Measurements from ENCODE around the gene CAPN5.
"Not testable (repeated sequence)": the region's sequence is repeated elsewhere in the genome, so short reads cannot be mapped to it uniquely, and the experiment has no call there.

CAPN5 gene

DNA sequence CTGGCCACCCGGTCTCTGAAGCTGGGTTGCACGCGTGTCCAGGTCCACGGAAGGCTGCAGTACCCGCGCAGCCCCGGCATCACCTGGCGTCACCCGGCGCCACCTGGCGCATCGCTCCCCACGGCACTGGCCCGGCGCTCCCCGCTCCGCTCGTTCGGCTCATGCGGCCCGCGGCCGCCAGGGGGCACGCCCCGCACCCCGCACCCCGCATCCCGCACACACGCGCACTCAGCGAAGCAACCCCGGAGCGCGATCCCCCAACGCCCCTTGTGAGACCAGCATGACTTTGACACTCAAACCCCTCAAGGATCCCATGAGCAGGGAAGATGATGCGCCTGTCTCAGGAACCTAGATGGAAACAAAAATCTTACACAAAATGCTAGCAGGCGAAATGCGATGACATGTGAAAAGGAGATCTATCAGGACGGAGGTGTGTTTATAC, 20.7 kb upstream of the CAPN5 start:
- no peak overlapping the region for H3K27ac ChIP-seq (ENCODE audit: low read depth, low read length)
- H3K4me2 ChIP-seq (ENCODE audit: low read length), result no peak overlapping the region
- H3F3A ChIP-seq (ENCODE audit: control insufficient read depth, insufficient read depth), result peaks cover 6% of the 10 kb centered on the region; the same call in 1 of the 2 replicates
- no peaks in the 10 kb centered on the region for H3K36me3 ChIP-seq (ENCODE audit: control insufficient read depth, low read length)
- no peak overlapping the region for H3K4me3 ChIP-seq (ENCODE audit: low read length)
- H3K79me2 ChIP-seq (ENCODE audit: control insufficient read depth, low read length), result no peaks in the 10 kb centered on the region
- H3K4me1 ChIP-seq (ENCODE audit: control insufficient read depth, low read length), result peaks cover 4% of the 10 kb centered on the region; the same call in 1 of the 2 replicates
- TF ChIP-seq, protein P1, sequence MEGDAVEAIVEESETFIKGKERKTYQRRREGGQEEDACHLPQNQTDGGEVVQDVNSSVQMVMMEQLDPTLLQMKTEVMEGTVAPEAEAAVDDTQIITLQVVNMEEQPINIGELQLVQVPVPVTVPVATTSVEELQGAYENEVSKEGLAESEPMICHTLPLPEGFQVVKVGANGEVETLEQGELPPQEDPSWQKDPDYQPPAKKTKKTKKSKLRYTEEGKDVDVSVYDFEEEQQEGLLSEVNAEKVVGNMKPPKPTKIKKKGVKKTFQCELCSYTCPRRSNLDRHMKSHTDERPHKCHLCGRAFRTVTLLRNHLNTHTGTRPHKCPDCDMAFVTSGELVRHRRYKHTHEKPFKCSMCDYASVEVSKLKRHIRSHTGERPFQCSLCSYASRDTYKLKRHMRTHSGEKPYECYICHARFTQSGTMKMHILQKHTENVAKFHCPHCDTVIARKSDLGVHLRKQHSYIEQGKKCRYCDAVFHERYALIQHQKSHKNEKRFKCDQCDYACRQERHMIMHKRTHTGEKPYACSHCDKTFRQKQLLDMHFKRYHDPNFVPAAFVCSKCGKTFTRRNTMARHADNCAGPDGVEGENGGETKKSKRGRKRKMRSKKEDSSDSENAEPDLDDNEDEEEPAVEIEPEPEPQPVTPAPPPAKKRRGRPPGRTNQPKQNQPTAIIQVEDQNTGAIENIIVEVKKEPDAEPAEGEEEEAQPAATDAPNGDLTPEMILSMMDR (IDR thresholded peaks at IDR 0.05; ENCODE audit: low read depth, low read length, poor library complexity, severe bottlenecking), result peak; percentile 60
- no peak for TF ChIP-seq EZH2phosphoT487 (IDR thresholded peaks at IDR 0.05; ENCODE audit: borderline replicate concordance, low read length)
- H4K20me1 ChIP-seq (ENCODE audit: control insufficient read depth, insufficient read depth, low read depth, low read length), result no peaks in the 10 kb centered on the region
- no peaks in the 10 kb centered on the region for H3K9me3 ChIP-seq (ENCODE audit: control insufficient read depth, insufficient read depth, low read length)
- H3K9me2 ChIP-seq (replicated peaks; ENCODE audit: control insufficient read depth, low read length), result no peaks in the 10 kb centered on the region
- no peaks in the 10 kb centered on the region for H3K27me3 ChIP-seq (ENCODE audit: control insufficient read depth, low read length)

DNA sequence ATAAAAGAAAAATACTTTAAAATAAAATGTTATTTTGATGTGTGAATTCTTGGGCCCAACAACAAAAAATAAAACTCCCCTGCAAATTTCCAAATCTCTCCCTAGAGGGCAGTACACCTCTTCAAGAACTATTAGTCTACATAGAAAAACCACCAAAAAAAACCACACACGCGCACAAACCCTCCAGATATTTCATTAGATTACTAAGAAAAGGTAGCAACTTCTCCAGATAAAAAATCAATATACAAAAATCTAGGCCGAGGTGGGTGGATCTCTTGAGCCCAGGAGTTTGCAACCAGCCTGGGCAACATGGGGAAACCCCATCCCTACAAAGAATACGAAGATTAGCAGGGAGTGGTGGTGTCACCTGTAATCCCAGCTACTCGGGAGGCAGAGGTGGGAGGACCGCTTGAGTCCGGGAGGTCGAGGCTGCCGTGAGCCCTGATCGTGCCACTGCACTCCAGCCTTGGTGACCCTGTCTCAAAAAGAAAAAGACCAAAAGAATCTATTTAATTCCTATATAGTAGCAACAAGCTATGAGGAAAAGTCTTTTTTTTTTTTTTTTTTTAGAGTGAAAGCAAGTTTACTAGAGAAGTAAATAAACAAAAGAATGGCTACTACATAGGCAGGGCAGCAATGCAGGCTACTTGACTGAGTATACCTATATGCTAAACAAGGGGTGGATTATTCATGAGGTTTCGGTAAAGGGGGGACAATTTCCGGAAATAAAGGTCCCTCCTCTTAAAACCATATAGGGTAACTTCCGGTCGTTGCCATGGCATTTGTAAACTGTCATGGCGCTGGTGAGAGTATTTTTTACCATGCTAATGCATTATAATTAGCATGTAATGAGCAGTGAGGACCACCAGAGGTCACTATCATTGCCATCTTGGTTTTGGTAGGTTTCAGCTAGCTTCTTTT, 19.5 kb upstream of the CAPN5 start:
- Histone ChIP-seq H3K79me2 (ENCODE audit: control insufficient read depth, low read length) (no peaks in the 10 kb centered on the region), H3K27ac (ENCODE audit: low read depth, low read length) (no peak overlapping the region), H3K4me1 (ENCODE audit: control insufficient read depth, low read length) (peaks cover 4% of the 10 kb centered on the region; the same call in 1 of the 2 replicates), H4K20me1 (ENCODE audit: control insufficient read depth, insufficient read depth, low read depth, low read length) (no peaks in the 10 kb centered on the region), H3K4me2 (ENCODE audit: low read length) (peak overlapping the region; percentile 61), H3K4me3 (ENCODE audit: low read length) (peak overlapping the region; percentile 61), H3K9me3 (ENCODE audit: control insufficient read depth, insufficient read depth, low read length) (no peaks in the 10 kb centered on the region), H3K27me3 (ENCODE audit: control insufficient read depth, low read length) (no peaks in the 10 kb centered on the region; the same call in none of the 2 replicates), H3K9me2 (replicated peaks; ENCODE audit: control insufficient read depth, low read length) (no peaks in the 10 kb centered on the region), H3K36me3 (ENCODE audit: control insufficient read depth, low read length) (no peaks in the 10 kb centered on the region), H3F3A (ENCODE audit: control insufficient read depth, insufficient read depth) (peaks cover 6% of the 10 kb centered on the region; the same call in 1 of the 2 replicates)
- TF ChIP-seq, protein P1 (IDR thresholded peaks at IDR 0.05; ENCODE audit: low read depth, low read length, poor library complexity, severe bottlenecking), result peak; percentile 69
- TF ChIP-seq EZH2phosphoT487 (IDR thresholded peaks at IDR 0.05; ENCODE audit: borderline replicate concordance, low read length), result no peak

DNA sequence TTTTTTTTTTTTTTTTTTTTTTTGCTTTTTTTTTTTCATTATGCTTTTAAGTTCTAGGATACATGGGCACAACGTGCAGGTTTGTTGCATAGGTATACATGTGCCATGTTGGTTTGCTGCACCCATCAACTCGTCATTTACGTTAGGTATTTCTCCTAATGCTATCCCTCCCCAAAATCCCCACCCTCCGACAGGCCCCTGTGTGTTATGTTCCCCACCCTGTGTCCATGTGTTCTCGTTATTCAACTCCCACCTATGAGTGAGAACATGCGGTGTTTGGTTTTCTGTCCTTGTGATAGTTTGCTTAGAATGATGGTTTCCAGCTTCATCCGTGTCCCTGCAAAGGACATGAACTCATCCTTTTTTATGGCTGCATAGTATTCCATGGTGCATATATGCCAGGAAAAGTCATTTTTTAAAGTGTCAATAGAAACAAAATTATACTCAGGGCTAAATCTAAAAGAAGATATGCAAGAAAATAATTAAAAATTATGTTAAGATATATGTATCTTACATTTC, 18.8 kb upstream of the CAPN5 start:
- H3F3A ChIP-seq (ENCODE audit: control insufficient read depth, insufficient read depth); H3K36me3 ChIP-seq (ENCODE audit: control insufficient read depth, low read length); H3K4me1 ChIP-seq (ENCODE audit: control insufficient read depth, low read length); H3K27ac ChIP-seq (ENCODE audit: low read depth, low read length); H3K79me2 ChIP-seq (ENCODE audit: control insufficient read depth, low read length); H3K4me3 ChIP-seq (ENCODE audit: low read length); H3K27me3 ChIP-seq (ENCODE audit: control insufficient read depth, low read length); H4K20me1 ChIP-seq (ENCODE audit: control insufficient read depth, insufficient read depth, low read depth, low read length); H3K9me3 ChIP-seq (ENCODE audit: control insufficient read depth, insufficient read depth, low read length); H3K4me2 ChIP-seq (ENCODE audit: low read length); H3K9me2 ChIP-seq (replicated peaks; ENCODE audit: control insufficient read depth, low read length): not testable (repeated sequence)

DNA sequence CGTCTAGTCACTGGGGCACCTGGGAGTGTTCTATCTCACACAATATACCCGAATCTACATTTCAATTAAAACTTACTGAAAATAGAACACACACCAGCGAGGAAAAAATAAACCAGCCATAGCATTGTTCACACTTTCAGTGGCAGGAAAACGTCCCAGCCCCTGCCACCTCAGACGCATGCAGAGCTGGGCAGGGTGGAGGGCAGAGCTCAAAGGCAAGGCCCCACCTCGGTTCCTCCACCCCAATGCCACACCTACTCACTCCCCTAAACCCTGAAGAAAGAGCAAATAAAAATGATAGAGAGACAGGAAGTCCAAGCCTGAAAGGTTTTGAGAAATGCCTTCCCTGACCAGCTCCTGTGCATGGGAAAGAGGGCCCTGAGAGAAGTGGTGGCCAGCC, 17.7 kb upstream of the CAPN5 start:
- Histone ChIP-seq H3F3A (ENCODE audit: control insufficient read depth, insufficient read depth) (peaks cover 6% of the 10 kb centered on the region; the same call in 1 of the 2 replicates), H3K9me2 (replicated peaks; ENCODE audit: control insufficient read depth, low read length) (no peaks in the 10 kb centered on the region), H4K20me1 (ENCODE audit: control insufficient read depth, insufficient read depth, low read depth, low read length) (no peaks in the 10 kb centered on the region), H3K4me3 (ENCODE audit: low read length) (no peak overlapping the region), H3K79me2 (ENCODE audit: control insufficient read depth, low read length) (no peaks in the 10 kb centered on the region), H3K36me3 (ENCODE audit: control insufficient read depth, low read length) (no peaks in the 10 kb centered on the region), H3K27ac (ENCODE audit: low read depth, low read length) (no peak overlapping the region), H3K9me3 (ENCODE audit: control insufficient read depth, insufficient read depth, low read length) (no peaks in the 10 kb centered on the region), H3K27me3 (ENCODE audit: control insufficient read depth, low read length) (no peaks in the 10 kb centered on the region; the same call in none of the 2 replicates), H3K4me1 (ENCODE audit: control insufficient read depth, low read length) (peaks cover 4% of the 10 kb centered on the region; the same call in 1 of the 2 replicates), H3K4me2 (ENCODE audit: low read length) (no peak overlapping the region)
- TF ChIP-seq EZH2phosphoT487 (IDR thresholded peaks at IDR 0.05; ENCODE audit: borderline replicate concordance, low read length), result no peak
- TF ChIP-seq, protein P1 (IDR thresholded peaks at IDR 0.05; ENCODE audit: low read depth, low read length, poor library complexity, severe bottlenecking), result no peak
